ENCODE results near the gene ADH1A. TPM values are rescaled to one million over a fixed set of nuclear protein-coding genes. Genes with fewer than 3 reads are reported as not detected.

Gene ADH1A
- polyA plus RNA-seq, 1 of the 3 experiments (the other 2 are of a cell fraction), result not detected

DNA sequence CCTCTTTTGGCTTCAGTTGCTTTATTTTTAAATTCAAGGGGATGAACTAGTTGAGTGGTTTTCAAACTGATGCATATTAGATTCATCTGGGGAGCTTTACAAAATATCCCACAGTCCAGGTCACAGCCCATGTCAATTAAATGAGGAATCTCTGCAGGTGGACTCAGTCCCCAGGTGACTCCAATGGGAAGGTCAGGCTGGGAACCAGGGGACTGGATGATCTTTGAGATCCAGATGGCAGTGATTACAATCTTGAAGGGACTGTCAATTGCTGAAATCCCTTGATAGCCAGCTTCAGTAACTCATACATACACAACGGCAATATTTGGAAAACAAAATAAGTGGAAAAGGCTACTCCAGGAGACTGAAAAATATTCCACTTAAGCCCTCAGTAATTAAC lies 23.4 kb upstream of the ADH1A start (continued):
- no peak for TF ChIP-seq RFX5 (IDR thresholded peaks at IDR 0.05; ENCODE audit: low read length)
- TF ChIP-seq, protein P1, sequence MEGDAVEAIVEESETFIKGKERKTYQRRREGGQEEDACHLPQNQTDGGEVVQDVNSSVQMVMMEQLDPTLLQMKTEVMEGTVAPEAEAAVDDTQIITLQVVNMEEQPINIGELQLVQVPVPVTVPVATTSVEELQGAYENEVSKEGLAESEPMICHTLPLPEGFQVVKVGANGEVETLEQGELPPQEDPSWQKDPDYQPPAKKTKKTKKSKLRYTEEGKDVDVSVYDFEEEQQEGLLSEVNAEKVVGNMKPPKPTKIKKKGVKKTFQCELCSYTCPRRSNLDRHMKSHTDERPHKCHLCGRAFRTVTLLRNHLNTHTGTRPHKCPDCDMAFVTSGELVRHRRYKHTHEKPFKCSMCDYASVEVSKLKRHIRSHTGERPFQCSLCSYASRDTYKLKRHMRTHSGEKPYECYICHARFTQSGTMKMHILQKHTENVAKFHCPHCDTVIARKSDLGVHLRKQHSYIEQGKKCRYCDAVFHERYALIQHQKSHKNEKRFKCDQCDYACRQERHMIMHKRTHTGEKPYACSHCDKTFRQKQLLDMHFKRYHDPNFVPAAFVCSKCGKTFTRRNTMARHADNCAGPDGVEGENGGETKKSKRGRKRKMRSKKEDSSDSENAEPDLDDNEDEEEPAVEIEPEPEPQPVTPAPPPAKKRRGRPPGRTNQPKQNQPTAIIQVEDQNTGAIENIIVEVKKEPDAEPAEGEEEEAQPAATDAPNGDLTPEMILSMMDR (IDR thresholded peaks at IDR 0.05), result no peak
- TF ChIP-seq, protein P2, sequence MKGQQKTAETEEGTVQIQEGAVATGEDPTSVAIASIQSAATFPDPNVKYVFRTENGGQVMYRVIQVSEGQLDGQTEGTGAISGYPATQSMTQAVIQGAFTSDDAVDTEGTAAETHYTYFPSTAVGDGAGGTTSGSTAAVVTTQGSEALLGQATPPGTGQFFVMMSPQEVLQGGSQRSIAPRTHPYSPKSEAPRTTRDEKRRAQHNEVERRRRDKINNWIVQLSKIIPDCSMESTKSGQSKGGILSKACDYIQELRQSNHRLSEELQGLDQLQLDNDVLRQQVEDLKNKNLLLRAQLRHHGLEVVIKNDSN (IDR thresholded peaks at IDR 0.05; ENCODE audit: borderline replicate concordance, low read depth), result no peak
- TF ChIP-seq, protein P3, sequence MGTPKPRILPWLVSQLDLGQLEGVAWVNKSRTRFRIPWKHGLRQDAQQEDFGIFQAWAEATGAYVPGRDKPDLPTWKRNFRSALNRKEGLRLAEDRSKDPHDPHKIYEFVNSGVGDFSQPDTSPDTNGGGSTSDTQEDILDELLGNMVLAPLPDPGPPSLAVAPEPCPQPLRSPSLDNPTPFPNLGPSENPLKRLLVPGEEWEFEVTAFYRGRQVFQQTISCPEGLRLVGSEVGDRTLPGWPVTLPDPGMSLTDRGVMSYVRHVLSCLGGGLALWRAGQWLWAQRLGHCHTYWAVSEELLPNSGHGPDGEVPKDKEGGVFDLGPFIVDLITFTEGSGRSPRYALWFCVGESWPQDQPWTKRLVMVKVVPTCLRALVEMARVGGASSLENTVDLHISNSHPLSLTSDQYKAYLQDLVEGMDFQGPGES (IDR thresholded peaks at IDR 0.05; ENCODE audit: low read depth, low read length), result no peak
- no peak for TF ChIP-seq TEAD4 (IDR thresholded peaks at IDR 0.05; ENCODE audit: borderline replicate concordance, insufficient read depth)

DNA sequence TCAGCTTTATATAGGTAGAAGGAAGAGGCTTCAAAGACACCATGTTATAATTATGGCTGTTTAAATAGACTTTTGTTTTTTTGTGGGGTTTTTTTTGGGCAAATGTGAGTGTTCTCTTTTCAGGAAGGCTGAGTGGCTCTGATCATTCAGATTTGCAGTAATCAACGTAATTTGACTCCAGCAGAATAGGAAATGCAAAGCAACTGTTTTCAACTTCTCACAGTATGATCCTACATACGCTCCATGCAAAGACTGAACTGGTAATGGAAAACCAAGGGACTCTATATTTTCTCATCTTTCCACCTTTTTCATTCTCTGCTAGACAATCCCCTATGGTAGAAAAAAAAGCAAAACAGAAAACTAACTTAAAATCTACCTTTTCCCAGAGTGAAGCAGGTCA lies 19.6 kb upstream of the ADH1A start:
- 19% methylated on average over 2 of the region's 2 CpGs for WGBS (ENCODE audit: low lambda C conversion rate)
- no peaks in the 10 kb centered on the region for H3K4me1 ChIP-seq (ENCODE audit: control insufficient read depth in 1 of 2, insufficient read depth in 2 of 2, low read depth in 1 of 2, low read length in 1 of 2)
- no peak overlapping the region for H3K4me3 ChIP-seq (ENCODE audit: low read depth in 2 of 2, low read length in 1 of 2)
- H3K79me2 ChIP-seq (ENCODE audit: insufficient read depth), result no peaks in the 10 kb centered on the region
- CTCF ChIA-PET, result no interaction called here
- H3K9me2 ChIP-seq, result no peaks in the 10 kb centered on the region
- H3K4me2 ChIP-seq, result no peak overlapping the region
- H3F3A ChIP-seq (replicated peaks; ENCODE audit: insufficient read depth), result no peaks in the 10 kb centered on the region
- H4K20me1 ChIP-seq (ENCODE audit: insufficient read depth), result no peaks in the 10 kb centered on the region
- H3K9me3 ChIP-seq, result no peaks in the 10 kb centered on the region
- POLR2A ChIA-PET, result no interaction called here
- H2AFZ ChIP-seq (ENCODE audit: low read depth), result no peak overlapping the region
- DNase-seq, result no peak
- no peak for TF ChIP-seq SIN3A (IDR thresholded peaks at IDR 0.05; ENCODE audit: borderline replicate concordance, low read depth, low read length)
- TF ChIP-seq, protein P3 (IDR thresholded peaks at IDR 0.05; ENCODE audit: low read depth, low read length), result no peak
- no peak for TF ChIP-seq EP300 (IDR thresholded peaks at IDR 0.05; ENCODE audit: borderline replicate concordance in 1 of 2, low read depth in 1 of 2, low read length in 1 of 2)
- H3K9ac ChIP-seq, result no peak overlapping the region
- H3K36me3 ChIP-seq (replicated peaks in 1 of 2; ENCODE audit: control insufficient read depth in 1 of 2, insufficient read depth in 2 of 2, low read length in 1 of 2), result no peaks in the 10 kb centered on the region
- H3K27me3 ChIP-seq (ENCODE audit: insufficient read depth), result no peaks in the 10 kb centered on the region
- no peak overlapping the region for H3K27ac ChIP-seq (ENCODE audit: low read depth in 2 of 2, low read length in 1 of 2)

DNA sequence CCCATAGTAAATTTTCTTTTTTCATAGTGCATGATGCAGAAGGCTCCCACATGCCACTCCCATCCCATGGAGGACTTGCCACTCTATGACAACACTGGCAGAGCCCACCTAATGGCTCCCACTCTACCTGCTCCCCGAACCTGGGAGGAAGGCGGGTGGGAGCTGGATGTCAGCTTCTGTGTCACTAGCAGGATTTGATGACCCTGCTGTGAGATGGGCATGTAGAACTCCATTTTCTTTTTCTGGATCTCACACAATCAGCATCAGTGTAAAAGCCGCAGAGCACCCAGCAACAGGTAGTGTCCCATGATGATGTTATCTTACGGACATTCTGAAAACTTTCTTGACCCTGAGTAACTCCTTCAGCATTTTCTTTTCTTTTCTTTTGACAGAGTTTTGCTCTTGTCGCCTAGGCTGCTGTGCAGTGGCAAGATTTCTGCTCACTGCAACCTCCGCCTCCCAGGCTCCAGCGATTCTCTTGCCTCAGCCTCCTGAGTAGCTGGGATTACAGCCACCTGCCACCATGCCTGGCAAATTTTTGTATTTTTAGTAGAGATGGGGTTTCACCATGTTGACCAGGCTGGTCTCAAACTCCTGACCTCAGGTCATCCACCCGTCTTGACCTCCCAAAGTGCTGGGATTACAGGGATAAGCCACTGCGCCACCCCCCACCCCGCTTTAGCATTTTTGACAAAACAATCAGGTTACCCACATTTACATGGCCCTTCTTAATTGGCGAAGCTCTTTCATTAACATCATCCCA lies 15.0 kb upstream of the ADH1A start:
- no peak overlapping the region for H3K4me2 ChIP-seq
- H3F3A ChIP-seq (replicated peaks; ENCODE audit: insufficient read depth), result peaks cover 3% of the 10 kb centered on the region
- H3K4me1 ChIP-seq (ENCODE audit: control insufficient read depth in 1 of 2, insufficient read depth in 2 of 2, low read depth in 1 of 2, low read length in 1 of 2), result no peaks in the 10 kb centered on the region; a peak in 2 of 4 replicates
- ChIA-PET CTCF (no interaction called here), POLR2A (no interaction called here)
- H3K4me3 ChIP-seq (ENCODE audit: low read depth in 2 of 2, low read length in 1 of 2), result no peak overlapping the region
- TF ChIP-seq ELF1 (IDR thresholded peaks at IDR 0.05), result no peak
- no peak for TF ChIP-seq EZH2phosphoT487 (IDR thresholded peaks at IDR 0.05; ENCODE audit: borderline replicate concordance, low read depth)
- TF ChIP-seq, protein P4, sequence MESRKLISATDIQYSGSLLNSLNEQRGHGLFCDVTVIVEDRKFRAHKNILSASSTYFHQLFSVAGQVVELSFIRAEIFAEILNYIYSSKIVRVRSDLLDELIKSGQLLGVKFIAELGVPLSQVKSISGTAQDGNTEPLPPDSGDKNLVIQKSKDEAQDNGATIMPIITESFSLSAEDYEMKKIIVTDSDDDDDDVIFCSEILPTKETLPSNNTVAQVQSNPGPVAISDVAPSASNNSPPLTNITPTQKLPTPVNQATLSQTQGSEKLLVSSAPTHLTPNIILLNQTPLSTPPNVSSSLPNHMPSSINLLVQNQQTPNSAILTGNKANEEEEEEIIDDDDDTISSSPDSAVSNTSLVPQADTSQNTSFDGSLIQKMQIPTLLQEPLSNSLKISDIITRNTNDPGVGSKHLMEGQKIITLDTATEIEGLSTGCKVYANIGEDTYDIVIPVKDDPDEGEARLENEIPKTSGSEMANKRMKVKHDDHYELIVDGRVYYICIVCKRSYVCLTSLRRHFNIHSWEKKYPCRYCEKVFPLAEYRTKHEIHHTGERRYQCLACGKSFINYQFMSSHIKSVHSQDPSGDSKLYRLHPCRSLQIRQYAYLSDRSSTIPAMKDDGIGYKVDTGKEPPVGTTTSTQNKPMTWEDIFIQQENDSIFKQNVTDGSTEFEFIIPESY (IDR thresholded peaks at IDR 0.05; ENCODE audit: borderline replicate concordance, low read depth), result no peak
- no peak for TF ChIP-seq GABPA (IDR thresholded peaks at IDR 0.05; ENCODE audit: low read depth)
- TF ChIP-seq, protein P2 (IDR thresholded peaks at IDR 0.05; ENCODE audit: borderline replicate concordance, low read depth), result no peak
- TF ChIP-seq RXRA (IDR thresholded peaks at IDR 0.05; ENCODE audit: borderline replicate concordance, low read depth), result no peak
- DNase-seq, result no peak
- no peaks in the 10 kb centered on the region for H3K36me3 ChIP-seq (replicated peaks in 1 of 2; ENCODE audit: control insufficient read depth in 1 of 2, insufficient read depth in 2 of 2, low read length in 1 of 2)
- H3K27me3 ChIP-seq (ENCODE audit: insufficient read depth), result no peaks in the 10 kb centered on the region
- no peaks in the 10 kb centered on the region for H3K79me2 ChIP-seq (ENCODE audit: insufficient read depth)
- H2AFZ ChIP-seq (ENCODE audit: low read depth), result no peak overlapping the region
- WGBS (ENCODE audit: low lambda C conversion rate), result 46% methylated on average over 11 of the region's 11 CpGs
- H4K20me1 ChIP-seq (ENCODE audit: insufficient read depth), result no peaks in the 10 kb centered on the region
- no peak overlapping the region for H3K9ac ChIP-seq
- no peaks in the 10 kb centered on the region for H3K9me2 ChIP-seq
- no peaks in the 10 kb centered on the region for H3K9me3 ChIP-seq
- H3K27ac ChIP-seq (ENCODE audit: low read depth in 2 of 2, low read length in 1 of 2), result no peak overlapping the region
